Loucy (cell line): ENCODE data around the gene FABP6.

Experiments used
- EZH2phosphoT487 ChIP-seq: fragments of 200-600 bp; IDR thresholded peaks from 2 replicates; pipeline ENCODE4 v1.6.1; 2018; ENCODE audit warnings: antibody characterized with exemption, mild to moderate bottlenecking, moderate library complexity, borderline replicate concordance
- TF ChIP-seq, protein P1 (sequence below): fragments of 200-600 bp; sonication (generic); conservative IDR thresholded peaks from 2 replicates; pipeline ENCODE4 v1.5.1; 2014; ENCODE audit warnings: mild to moderate bottlenecking, antibody characterized with exemption, low read length

DNA sequence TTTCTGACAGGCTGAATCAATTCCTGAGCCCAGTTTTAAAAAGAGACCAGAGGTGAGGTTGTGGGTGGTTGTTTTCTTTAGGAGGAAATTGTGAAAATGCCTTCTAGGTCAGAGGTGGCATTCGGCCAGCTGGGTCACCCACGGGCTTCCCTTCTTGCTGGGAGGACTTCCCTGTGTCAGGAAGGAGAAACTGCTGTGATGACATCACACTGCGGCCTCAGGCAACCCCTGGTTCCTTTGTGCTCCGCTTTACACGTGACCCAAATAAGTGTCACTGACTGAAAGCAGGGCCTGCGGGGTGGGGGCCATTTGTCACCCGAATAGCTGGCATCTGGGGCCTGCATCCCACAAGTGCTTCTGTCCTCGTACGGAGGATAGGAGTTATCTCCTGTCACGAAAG, 39.7 kb downstream of the FABP6 start:
- TF ChIP-seq, protein P1, sequence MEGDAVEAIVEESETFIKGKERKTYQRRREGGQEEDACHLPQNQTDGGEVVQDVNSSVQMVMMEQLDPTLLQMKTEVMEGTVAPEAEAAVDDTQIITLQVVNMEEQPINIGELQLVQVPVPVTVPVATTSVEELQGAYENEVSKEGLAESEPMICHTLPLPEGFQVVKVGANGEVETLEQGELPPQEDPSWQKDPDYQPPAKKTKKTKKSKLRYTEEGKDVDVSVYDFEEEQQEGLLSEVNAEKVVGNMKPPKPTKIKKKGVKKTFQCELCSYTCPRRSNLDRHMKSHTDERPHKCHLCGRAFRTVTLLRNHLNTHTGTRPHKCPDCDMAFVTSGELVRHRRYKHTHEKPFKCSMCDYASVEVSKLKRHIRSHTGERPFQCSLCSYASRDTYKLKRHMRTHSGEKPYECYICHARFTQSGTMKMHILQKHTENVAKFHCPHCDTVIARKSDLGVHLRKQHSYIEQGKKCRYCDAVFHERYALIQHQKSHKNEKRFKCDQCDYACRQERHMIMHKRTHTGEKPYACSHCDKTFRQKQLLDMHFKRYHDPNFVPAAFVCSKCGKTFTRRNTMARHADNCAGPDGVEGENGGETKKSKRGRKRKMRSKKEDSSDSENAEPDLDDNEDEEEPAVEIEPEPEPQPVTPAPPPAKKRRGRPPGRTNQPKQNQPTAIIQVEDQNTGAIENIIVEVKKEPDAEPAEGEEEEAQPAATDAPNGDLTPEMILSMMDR, result no peak
- TF ChIP-seq EZH2phosphoT487, result no peak
